K562 (cell line): Measurements from ENCODE around the gene SPI1. TPM values are rescaled to one million over a fixed set of nuclear protein-coding genes. Genes with fewer than 3 reads are reported as not detected.

Source experiments
- HINFP ChIP-seq: fragments of 450-650 bp; conservative IDR thresholded peaks from 2 replicates; pipeline ENCODE4 v1.6.1; 2016; ENCODE audit warnings: missing genetic modification characterization, low read depth, mild to moderate bottlenecking, control low read depth, missing compliant biosample characterization
- KLF1 ChIP-seq: fragments of 450-650 bp; IDR thresholded peaks from 2 replicates; pipeline ENCODE4 v1.6.1; 2016; ENCODE audit warnings: missing genetic modification characterization, missing compliant biosample characterization
- NR2C2 ChIP-seq, 2 experiments: fragments of 200-800 bp in 1 of 2; sonication (Bioruptor generic) in 1 of 2; sonication (generic) in 1 of 2; formaldehyde crosslinking in 1 of 2; IDR thresholded peaks; 2 replicates each; pipeline versions ENCODE4 v1.6.1 to v1.8.0; 2016 to 2022; ENCODE audit warnings: mild to moderate bottlenecking in 1 of 2, missing compliant biosample characterization in 1 of 2, missing genetic modification characterization in 1 of 2, missing genetic modification reagents in 1 of 2
- PCBP1 ChIP-seq: fragments of 200-400 bp; formaldehyde crosslinking; IDR thresholded peaks from 2 replicates; pipeline ENCODE4 v1.6.1; 2018; ENCODE audit warnings: mild to moderate bottlenecking, low read depth, low read length; ENCODE audit not compliant: poor library complexity, severe bottlenecking
- SIN3B ChIP-seq: fragments of 450-650 bp; IDR thresholded peaks from 2 replicates; pipeline ENCODE4 v1.6.1; 2017; ENCODE audit warnings: low read depth, mild to moderate bottlenecking, moderate library complexity
- THRB ChIP-seq: fragments of 450-650 bp; formaldehyde crosslinking; conservative IDR thresholded peaks from 2 replicates; pipeline ENCODE4 v1.4.0; 2022; ENCODE audit warnings: mild to moderate bottlenecking, missing genetic modification characterization
- ZBTB40 ChIP-seq, 2 experiments: fragments of 450-650 bp in 1 of 2; sonication (generic) in 1 of 2; formaldehyde crosslinking in 1 of 2; IDR thresholded peaks; 2 replicates each; pipeline versions ENCODE4 v1.7.1 to v1.9.0; 2016 to 2022; ENCODE audit warnings: inconsistent platforms in 1 of 2, mild to moderate bottlenecking in 1 of 2, missing genetic modification reagents in 1 of 2
- ZNF277 ChIP-seq: fragments of 250-450 bp; sonication (Bioruptor Pico); IDR thresholded peaks from 2 replicates; pipeline ENCODE4 v1.8.0; 2022; ENCODE audit warnings: inconsistent platforms, mild to moderate bottlenecking, moderate library complexity, borderline replicate concordance
- ZNF41 ChIP-seq: fragments of 250-450 bp; sonication (Bioruptor Pico); conservative IDR thresholded peaks from 2 replicates; pipeline ENCODE4 v1.4.0; 2020; ENCODE audit warnings: mild to moderate bottlenecking
- ZNF696 ChIP-seq: fragments of 250-450 bp; sonication (Bioruptor Pico); conservative IDR thresholded peaks from 2 replicates; pipeline ENCODE4 v1.4.0; 2020; ENCODE audit warnings: mild to moderate bottlenecking, moderate library complexity
- ZNF830 ChIP-seq: fragments of 250-450 bp; sonication (Bioruptor Pico); IDR thresholded peaks from 2 replicates; pipeline ENCODE4 v1.5.0; 2021; ENCODE audit warnings: mild to moderate bottlenecking
- polyA plus RNA-seq, 8 experiments: library from polyadenylated mRNA; depleted of rRNA in 4 of 8; stranded (reverse) in 5 of 8; unstranded in 3 of 8; fragments of >200 nt; fragmentation: Nextera tagmentation in 2 of 8; fragmentation: Illumina TruSeq in 1 of 8; extraction: Ambion mirVana in 2 of 8; extraction: Trizol in 1 of 8; gene quantifications; 2 replicates each; pipeline versions ENCODE4 v1.2.1 to v1.2.3, GENCODE V29; 2011 to 2014; ENCODE audit warnings: inconsistent platforms in 1 of 8, missing spikeins in 1 of 8
- total RNA-seq, 7 experiments: library from RNA; depleted of rRNA in 6 of 7; stranded (reverse); fragments of >200 nt in 6 of 7; fragmentation: Illumina TruSeq in 2 of 7; extraction: Trizol in 2 of 7; gene quantifications; 2 replicates each; pipeline versions ENCODE4 v1.2.1 to v1.2.3, GENCODE V29; 2011 to 2021; ENCODE audit warnings: low replicate concordance in 1 of 7

Gene SPI1
- total and polyA plus RNA-seq, 9 of the 15 experiments (the other 6 are each of a cell fraction or from before 2014, with no cell fraction given), result 0.10 to 33.7 (median 10.3) TPM

- TF ChIP-seq ZBTB40 (IDR thresholded peaks at IDR 0.05) (peak; percentile 92), ZBTB40 (CRISPR knock-in tag; IDR thresholded peaks at IDR 0.05) (no peak), PCBP1 (peak; percentile 63), THRB (0 out of 2 replicates have a peak, but pooled peaks have one; percentile 76), ZNF696 (CRISPR knock-in tag) (no peak), ZNF830 (CRISPR knock-in tag) (0 out of 2 replicates have a peak, but pooled peaks have one; percentile 52), SIN3B (peak; percentile 94), KLF1 (0 out of 2 replicates have a peak, but pooled peaks have one; percentile 13), NR2C2 (CRISPR knock-in tag; IDR thresholded peaks at IDR 0.05) (no peak), NR2C2 (tag; IDR thresholded peaks at IDR 0.05) (peak; percentile 80), ZNF277 (CRISPR knock-in tag) (no peak), ZNF41 (CRISPR knock-in tag) (no peak), HINFP (tag) (peak; percentile 86)
Observed at GRCh38 chr11:47426062-47426956, 48.0 kb upstream of the SPI1 start, which contains the start of gene PSMC3 (continued).
